Subcutaneous abdominal adipose tissue (tissue), 5 donors: ENCODE measurements around the gene EFCAB8.
"Not testable (repeated sequence)": the region's sequence is repeated elsewhere in the genome, so short reads cannot be mapped to it uniquely, and the experiment has no call there.

Experiments
- H3K27ac ChIP-seq: one replicate; pipeline ENCODE4 v1.7.0; 2013; ENCODE audit warnings: low read depth, mild to moderate bottlenecking, inconsistent platforms, low read length, moderate library complexity
- H3K27me3 ChIP-seq, 5 donors: one replicate each; pipeline ENCODE4 v1.7.0; 2013; ENCODE audit warnings: low read length in 5 of 5, inconsistent platforms in 1 of 5; ENCODE audit not compliant: control insufficient read depth in 5 of 5, insufficient read depth in 4 of 5
- H3K36me3 ChIP-seq, 5 donors: one replicate each; pipeline ENCODE4 v1.7.0; 2013; ENCODE audit warnings: low read length in 5 of 5; ENCODE audit not compliant: control insufficient read depth in 5 of 5, insufficient read depth in 5 of 5
- H3K4me1 ChIP-seq, 5 donors: one replicate each; pipeline ENCODE4 v1.7.0; 2013; ENCODE audit warnings: low read length in 5 of 5, mild to moderate bottlenecking in 3 of 5, moderate library complexity in 1 of 5; ENCODE audit not compliant: control insufficient read depth in 5 of 5, insufficient read depth in 5 of 5
- H3K4me3 ChIP-seq, 5 donors: one replicate each; pipeline ENCODE4 v1.7.0; 2013; ENCODE audit warnings: low read length in 5 of 5, low read depth in 1 of 5
- H3K9ac ChIP-seq, 5 donors: one replicate each; pipeline ENCODE4 v1.7.0; 2013; ENCODE audit warnings: low read length in 5 of 5, mild to moderate bottlenecking in 4 of 5, moderate library complexity in 3 of 5
- H3K9me3 ChIP-seq, 5 donors: one replicate each; pipeline ENCODE4 v1.7.0; 2013; ENCODE audit warnings: low read length in 5 of 5; ENCODE audit not compliant: control insufficient read depth in 5 of 5
- donor health status: healthy.
- donor health status: healthy.
- donor health status: healthy.
- donor health status: healthy.
- donor health status: healthy.

EFCAB8 gene

GRCh38 chr20:32972181-32973076, 113.7 kb downstream of the EFCAB8 start:
- Histone ChIP-seq H3K9me3 (no peaks in the 10 kb centered on the region), H3K27ac (no peak overlapping the region), H3K4me1 (peaks cover 0 to 10% (median 3%) of the 10 kb centered on the region in 5 donors), H3K36me3 (no peaks in the 10 kb centered on the region), H3K4me3 (no peak overlapping the region), H3K27me3 (peaks cover 0 to 10% (median 4%) of the 10 kb centered on the region in 5 donors), H3K9ac (no peak overlapping the region)

DNA sequence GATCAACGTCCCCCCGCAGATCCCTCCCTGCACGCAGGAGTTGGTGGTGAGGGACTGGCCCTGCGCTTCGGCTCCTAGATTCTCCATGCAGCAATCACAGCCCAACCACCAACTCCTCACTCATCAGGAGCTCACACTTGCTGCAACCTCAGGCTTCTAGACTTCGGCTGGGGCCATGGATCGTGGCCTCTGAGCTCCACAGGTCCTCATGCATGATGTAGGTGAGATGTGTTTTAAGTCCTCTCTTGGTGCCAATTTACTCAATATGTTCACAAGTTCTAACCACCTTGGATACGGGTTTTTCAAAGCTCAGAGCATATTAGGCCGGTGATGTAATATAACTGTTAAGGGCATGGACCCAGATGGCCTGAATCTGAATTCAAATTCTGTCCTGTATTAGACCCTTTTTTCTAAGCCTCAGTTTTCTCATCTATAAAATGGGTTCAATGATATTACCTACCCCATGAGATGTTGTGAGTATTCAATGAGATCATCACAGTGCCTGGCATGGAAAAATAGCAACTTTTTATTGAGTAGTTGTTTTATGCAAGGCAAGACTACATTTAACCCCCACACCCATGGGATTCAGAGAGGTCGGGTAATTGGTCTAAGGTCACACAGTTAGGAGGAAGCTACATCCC, 114.5 kb downstream of the EFCAB8 start:
- Histone ChIP-seq H3K9ac (no peak overlapping the region), H3K4me1 (peaks cover 0 to 10% (median 3%) of the 10 kb centered on the region in 5 donors), H3K4me3 (no peak overlapping the region), H3K9me3 (no peaks in the 10 kb centered on the region), H3K36me3 (no peaks in the 10 kb centered on the region), H3K27ac (no peak overlapping the region), H3K27me3 (peaks cover 0 to 10% (median 4%) of the 10 kb centered on the region in 5 donors)

DNA sequence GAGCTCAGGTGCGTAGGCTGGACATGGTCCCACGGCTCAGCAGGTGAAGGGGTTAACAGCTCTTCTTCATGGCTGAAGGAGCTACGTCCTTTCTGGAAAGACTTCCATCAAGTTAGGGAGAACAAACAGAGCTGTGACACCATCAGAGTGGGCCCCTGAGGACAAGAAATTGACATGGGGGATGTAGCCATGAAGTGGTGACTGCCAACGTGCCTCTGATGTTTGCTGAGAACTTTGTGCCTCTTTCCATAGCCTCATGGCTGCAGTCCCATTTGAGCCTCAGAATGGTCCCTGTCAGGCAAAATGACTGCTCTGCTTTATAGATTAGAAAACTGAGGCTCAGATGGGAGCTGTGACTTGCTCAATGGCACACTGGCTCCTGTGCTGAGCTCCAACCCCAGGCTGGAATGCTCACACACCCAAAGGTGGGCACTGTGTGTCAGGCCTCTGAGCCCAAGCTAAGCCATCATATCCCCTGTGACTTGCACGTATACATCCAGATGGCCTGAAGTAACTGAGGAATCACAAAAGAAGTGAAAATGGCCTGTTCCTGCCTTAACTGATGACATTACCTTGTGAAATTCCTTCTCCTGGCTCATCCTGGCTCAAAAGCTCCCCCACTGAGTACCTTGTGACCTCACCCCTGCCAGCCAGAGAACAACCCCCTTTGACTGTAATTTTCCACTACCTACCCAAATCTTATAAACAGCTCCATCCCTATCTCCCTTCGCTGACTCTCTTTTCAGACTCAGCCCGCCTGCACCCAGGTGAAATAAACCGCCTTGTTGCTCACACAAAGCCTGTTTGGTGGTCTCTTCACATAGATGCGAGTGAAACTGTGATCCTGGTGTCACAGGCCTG, 115.7 kb downstream of the EFCAB8 start:
- H3K27ac ChIP-seq, H3K27me3 ChIP-seq, H3K9ac ChIP-seq: not testable (repeated sequence)

GRCh38 chr20:32975121-32975520, 116.4 kb downstream of the EFCAB8 start:
- not testable (repeated sequence) for H3K4me1 ChIP-seq, H3K9ac ChIP-seq, H3K27ac ChIP-seq, H3K27me3 ChIP-seq, H3K36me3 ChIP-seq, H3K9me3 ChIP-seq, H3K4me3 ChIP-seq

More for the DNA sequence above, 115.7 kb downstream of the EFCAB8 start:
- not testable (repeated sequence) for H3K36me3 ChIP-seq, H3K4me1 ChIP-seq, H3K9me3 ChIP-seq, H3K4me3 ChIP-seq

GRCh38 chr20:32975698-32976674, 117.3 kb downstream of the EFCAB8 start:
- H3K4me1 ChIP-seq = peaks cover 0 to 7% (median 3%) of the 10 kb centered on the region in 5 donors
- no peak overlapping the region for H3K4me3 ChIP-seq
- no peak overlapping the region for H3K9ac ChIP-seq
- no peaks in the 10 kb centered on the region for H3K36me3 ChIP-seq
- H3K27ac ChIP-seq = no peak overlapping the region
- H3K27me3 ChIP-seq = peaks cover 0 to 12% (median 0%) of the 10 kb centered on the region in 5 donors
- H3K9me3 ChIP-seq = no peaks in the 10 kb centered on the region

DNA sequence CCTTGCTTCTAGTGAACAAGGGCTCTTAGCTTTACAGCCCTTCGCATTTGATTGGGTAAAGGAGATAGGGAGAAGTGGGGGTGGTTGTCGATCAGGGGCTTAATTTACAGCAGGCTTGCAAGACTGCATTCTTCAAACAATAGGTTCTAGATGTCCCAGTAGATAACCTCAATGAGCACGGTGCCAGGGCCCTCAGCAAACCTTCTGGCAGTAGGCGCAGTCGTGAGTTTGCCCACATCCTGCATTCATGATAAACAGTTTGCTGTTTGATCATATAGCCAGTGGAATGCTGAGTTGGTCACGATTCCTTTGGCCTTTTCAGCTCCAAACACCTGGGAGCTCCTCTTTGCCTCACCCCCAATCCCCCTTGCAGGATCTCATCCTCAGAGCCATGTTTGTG, 118.0 kb downstream of the EFCAB8 start:
- peaks cover 0 to 12% (median 0%) of the 10 kb centered on the region in 5 donors for H3K27me3 ChIP-seq
- H3K4me1 ChIP-seq = peaks cover 0 to 7% (median 0%) of the 10 kb centered on the region in 5 donors
- no peaks in the 10 kb centered on the region for H3K36me3 ChIP-seq
- no peak overlapping the region for H3K9ac ChIP-seq
- no peak overlapping the region for H3K4me3 ChIP-seq
- no peak overlapping the region for H3K27ac ChIP-seq
- no peaks in the 10 kb centered on the region for H3K9me3 ChIP-seq

DNA sequence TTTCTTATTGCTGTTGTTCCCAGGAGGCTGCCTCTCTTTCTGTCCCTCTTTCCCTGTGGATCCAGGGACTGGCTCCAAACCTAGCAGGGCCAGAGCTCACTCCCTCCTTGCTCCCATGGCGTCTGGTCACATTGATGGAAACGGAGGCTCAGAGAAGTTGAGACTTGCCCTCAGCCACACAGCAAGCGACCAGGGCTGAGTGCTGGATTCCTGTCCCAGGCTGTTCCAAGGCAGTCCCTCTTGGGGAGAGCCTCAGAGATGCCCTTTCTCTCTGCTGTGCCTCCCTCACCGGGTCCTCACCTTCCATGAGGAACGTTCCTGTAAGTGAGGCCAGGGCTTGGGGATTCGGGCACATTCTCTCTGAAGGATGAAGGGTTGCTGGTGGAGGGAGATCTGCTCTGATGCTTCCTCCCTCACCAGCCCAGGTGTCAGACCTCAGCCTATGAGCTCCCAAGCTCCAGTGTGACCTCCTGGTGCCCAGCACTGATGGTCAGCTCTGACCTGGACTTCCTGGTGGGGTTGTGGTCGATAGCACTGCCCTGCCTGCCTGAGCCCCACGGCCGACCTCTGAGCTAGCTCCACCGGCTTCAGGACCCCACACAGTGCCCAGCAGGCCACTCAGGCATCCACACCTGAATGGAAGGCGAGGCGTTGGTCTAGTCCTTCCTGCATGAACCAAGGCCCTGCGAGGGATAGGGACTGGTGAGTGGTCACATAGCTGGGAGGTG, 118.7 kb downstream of the EFCAB8 start:
- H3K4me1 ChIP-seq = peaks cover 0 to 5% (median 0%) of the 10 kb centered on the region in 5 donors
- peaks cover 0 to 12% (median 0%) of the 10 kb centered on the region in 5 donors for H3K27me3 ChIP-seq
- no peaks in the 10 kb centered on the region for H3K9me3 ChIP-seq
- H3K36me3 ChIP-seq = no peaks in the 10 kb centered on the region
- no peak overlapping the region for H3K27ac ChIP-seq
- no peak overlapping the region for H3K9ac ChIP-seq
- H3K4me3 ChIP-seq = no peak overlapping the region

DNA sequence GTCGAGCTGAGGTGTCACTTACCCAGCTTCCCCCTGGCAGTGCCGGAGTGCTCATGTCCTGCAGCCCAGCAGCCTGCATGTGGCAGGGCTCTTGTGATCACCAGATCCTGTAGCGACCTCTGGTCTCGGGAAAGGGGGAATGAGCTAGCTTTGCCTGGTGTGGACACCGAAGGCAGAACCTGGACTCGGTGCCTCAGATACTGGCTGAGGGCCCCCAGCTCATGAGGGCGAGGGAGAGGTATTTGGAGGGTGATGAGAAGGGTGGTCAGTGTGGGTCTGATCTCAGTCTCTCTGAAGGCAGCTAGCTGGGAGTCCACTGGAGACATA, 119.2 kb downstream of the EFCAB8 start:
- H3K27me3 ChIP-seq = peaks cover 0 to 12% (median 0%) of the 10 kb centered on the region in 5 donors
- no peak overlapping the region for H3K9ac ChIP-seq
- H3K9me3 ChIP-seq = no peaks in the 10 kb centered on the region
- H3K4me1 ChIP-seq = no peaks in the 10 kb centered on the region
- no peaks in the 10 kb centered on the region for H3K36me3 ChIP-seq
- H3K4me3 ChIP-seq = no peak overlapping the region
- no peak overlapping the region for H3K27ac ChIP-seq
